OCI-M2 (cell line): ENCODE results near the gene CNTNAP2.
"Not testable (repeated sequence)": the region's sequence is repeated elsewhere in the genome, so short reads cannot be mapped to it uniquely, and the experiment has no call there.

Experiments used
- DNase-seq: peaks from one replicate; lab custom pipeline; 2025; ENCODE audit not compliant: unreplicated experiment; lab: John Stamatoyannopoulos, UW

CNTNAP2 gene

DNA sequence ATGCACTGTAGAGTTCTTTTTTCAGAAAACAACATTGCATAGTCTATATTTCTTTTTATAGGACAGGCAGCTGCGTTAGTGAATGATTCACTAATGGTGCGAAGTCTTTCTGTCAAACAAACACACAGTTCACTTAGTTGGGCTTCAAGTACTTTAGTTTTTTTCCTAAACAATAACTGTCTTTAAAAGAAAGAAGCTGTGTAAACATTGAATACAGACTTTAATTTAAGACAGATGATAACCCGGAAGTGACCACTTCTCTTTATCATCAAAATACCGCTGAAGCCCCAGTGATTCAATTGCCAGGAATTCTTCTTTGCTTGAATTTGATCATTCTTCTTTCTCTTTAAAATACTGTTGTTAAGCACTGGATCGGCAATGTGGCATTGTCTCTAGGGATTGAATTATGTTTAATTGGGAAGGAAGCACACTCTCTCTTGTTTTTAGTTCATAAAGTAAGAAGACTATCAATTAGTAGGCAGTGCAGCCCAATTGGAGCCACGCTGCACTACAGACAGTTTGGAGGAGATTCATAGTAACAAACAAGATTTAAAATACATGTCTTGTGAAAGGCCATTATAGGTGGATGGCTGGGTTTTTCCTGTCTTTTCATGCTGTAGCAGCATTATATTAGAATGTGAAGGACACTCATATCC, 30.4 kb downstream of the CNTNAP2 start:
- no peak for DNase-seq

DNA sequence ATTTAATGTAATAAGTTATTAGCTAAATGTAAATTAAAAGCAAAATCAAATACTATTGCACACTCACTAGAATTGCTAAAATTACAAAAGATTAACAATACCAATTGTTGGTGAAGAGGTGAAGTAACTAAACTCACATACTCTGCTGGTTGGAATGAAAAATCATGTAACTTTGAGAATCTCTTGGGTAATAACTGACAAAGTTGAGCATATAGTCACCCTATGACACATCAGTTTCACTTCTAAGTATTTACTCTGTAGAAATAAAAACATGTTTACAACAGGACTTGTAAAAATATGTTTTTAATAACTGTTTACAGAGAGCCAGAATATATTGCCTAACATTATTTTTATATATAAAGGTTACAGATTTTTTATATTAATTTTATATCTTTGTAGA, 33.6 kb downstream of the CNTNAP2 start:
- no peak for DNase-seq

DNA sequence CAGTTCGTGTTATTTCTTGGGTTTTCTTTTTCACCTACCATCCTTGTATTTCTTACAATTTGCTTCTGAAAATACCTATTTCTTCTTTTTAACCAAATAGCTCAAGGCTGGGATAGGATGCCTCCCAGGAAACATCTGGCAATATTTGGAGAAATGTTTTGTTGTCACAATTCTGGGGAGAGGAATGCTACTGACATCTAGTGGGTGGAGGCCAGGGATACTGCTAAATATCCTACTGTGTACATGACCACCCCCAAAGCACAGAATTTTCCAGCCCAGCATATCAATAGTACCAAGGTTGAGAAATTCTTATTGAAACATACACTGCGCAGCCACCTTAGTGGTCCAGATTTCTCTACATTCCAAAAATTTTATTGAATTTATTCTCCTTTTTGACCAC, 55.5 kb downstream of the CNTNAP2 start:
- DNase-seq, result no peak

DNA sequence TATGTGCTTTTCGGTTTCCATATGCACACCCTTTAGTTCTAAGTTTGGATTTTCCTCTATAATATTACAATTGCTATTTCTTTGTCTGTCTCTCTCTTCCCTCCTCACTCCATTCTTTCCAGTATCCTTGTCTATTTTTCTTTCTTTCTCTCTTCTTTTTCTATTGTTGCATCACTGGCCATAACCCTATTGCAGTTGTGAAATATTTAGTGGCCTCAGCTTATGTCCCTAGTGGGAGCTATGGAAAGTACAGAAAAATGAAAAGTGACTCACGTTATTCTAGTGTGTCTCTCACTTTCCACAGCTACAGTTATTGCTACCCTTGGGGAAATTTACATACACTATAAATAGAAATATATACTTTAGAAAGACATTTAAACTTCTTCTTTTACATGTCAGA, 59.1 kb downstream of the CNTNAP2 start:
- no peak for DNase-seq

DNA sequence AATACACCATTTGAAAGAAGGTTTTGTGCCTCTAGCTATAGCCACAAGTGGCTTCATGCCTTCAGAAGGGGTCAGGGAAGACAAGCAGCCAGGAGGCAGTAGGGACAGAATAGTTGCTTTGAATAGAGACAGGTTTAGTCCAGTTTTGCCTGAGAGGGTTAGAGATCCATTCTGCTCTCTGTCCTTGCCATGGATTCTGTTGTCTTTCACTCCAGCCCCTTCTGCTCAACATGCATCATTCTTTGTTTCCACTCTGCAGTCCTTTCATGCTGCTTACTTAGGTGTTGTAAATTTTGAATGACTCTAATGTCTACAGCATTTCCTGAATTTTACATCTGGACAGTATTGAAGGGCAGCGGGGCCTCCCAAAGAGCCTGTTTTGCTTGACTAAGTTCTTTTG, 60.3 kb downstream of the CNTNAP2 start:
- DNase-seq, result no peak

DNA sequence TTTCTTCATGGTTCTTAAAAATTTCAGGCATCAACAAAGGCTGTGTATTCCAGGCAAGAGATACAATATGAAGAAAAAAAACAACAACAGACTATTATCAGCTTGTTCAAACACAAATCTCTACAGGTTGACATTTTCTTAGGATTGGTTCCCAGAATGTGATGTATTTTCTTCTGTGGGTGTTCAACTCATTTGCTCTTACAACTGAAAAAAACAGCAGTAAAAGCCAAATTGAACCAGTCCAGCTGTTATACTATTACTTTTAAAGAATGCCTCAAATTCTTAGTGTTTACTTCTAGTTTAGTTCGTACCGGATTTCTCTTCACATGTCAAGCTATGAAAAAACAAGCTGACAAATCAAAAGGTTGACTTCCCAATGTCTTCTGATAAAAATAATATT, 60.7 kb downstream of the CNTNAP2 start:
- DNase-seq, result no peak

DNA sequence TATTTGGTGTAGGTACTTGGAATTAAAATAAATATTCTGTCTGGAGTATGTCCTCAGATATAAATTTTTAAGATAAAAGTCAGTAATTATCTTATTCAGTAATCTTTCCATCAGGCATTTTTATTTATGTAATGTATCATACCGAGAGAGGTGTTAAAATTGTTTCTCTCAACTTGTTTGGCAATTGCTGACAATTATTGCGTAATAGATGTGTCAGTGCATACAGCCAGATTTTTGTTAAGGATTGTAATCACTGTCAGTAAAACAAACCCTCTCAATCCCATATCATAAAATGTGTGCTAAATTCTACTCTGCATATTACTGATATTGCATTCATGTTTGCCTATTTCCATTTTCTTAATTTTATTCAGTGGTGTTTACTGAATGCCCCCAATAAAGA, 69.2 kb downstream of the CNTNAP2 start:
- DNase-seq, result no peak

DNA sequence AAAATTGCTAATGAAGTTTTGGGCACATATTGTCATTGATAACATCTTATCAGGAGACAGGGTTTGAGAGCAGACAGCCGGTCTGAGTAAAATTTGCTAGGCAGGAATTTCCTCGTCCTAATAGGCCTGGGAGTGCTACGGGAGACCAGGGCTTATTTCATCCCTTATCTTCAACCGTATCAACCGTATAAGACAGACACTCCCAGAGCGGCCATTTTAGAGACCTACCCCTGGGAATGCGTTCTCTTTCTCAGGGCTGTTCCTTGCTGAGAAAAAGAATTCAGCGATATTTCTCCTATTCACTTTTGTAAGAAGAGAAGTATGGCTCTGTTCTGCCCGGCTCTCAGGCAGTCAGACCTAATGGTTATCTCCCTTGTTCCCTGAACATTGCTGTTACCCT, 74.8 kb downstream of the CNTNAP2 start:
- not testable (repeated sequence) for DNase-seq

DNA sequence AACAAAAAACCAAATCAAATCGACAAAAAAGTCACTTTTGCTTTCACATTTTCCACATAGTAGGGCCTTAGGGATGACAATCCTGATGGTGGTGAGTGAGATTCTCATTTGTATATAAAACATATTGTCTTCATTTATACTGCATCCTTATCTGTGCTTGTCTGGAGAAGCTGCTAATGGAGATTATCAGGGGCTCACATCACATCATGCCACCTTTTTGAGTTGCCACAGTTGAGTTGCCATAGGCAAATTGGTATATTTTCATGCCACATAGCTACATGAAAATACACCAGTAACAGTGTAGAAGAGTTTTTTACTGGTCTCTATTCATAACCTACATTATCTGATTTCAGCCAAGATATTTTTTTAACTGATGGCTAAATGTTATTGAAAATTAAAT, 85.3 kb downstream of the CNTNAP2 start:
- no peak for DNase-seq

DNA sequence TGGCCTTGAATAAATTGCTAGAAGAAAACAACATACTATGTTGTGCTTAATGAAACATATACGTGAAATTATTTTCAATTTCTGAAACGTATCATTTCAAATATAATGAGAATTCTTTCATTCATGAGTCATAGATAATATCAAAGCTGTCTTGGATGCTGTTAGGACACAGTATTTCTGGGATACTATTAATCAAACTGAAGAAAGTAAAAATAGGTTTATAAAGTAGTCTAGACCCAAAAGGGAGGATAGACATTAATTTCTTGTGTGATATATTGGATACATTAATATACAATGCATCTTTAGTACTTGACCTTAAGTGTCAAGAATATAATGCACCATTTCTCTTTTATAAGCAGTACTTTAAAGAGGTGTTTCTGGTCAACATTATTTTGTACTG, 89.7 kb downstream of the CNTNAP2 start:
- DNase-seq, result no peak

DNA sequence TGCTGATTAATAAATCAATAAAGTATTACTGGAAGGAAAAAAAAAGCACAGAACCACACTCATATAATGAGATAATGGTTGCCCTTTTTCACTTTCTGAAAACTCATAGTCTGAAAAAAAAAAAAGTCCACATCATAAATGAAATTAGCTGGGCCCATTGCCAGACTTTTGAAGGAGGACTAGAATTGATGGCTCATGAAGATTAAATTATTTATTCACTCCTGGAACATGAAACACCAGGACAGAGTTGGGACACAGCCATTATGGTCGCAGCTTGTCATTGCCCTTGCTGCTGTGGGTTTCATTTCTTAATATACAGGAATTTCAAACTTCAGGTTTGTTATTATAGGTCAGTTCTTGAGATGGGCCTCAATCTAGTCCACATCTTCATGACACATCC, 91.9 kb downstream of the CNTNAP2 start:
- no peak for DNase-seq

DNA sequence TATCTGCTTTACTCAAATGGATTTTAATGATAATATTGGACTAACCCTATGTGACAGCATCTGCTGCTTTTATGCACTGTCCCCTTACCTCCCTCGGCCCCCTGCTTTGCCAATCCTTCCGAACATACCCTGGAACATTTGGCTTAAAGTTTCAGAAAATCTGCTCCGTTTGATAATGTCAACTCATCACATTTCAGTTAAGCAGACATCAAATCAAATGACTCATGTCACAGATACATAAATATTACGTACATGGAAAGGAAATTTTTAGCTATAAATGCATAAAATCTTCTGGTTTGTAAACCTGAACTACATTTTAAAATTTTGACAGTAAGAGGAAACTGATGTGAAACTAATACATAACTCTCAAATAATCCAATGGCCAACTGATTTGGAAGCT, 98.2 kb downstream of the CNTNAP2 start:
- DNase-seq, result no peak

DNA sequence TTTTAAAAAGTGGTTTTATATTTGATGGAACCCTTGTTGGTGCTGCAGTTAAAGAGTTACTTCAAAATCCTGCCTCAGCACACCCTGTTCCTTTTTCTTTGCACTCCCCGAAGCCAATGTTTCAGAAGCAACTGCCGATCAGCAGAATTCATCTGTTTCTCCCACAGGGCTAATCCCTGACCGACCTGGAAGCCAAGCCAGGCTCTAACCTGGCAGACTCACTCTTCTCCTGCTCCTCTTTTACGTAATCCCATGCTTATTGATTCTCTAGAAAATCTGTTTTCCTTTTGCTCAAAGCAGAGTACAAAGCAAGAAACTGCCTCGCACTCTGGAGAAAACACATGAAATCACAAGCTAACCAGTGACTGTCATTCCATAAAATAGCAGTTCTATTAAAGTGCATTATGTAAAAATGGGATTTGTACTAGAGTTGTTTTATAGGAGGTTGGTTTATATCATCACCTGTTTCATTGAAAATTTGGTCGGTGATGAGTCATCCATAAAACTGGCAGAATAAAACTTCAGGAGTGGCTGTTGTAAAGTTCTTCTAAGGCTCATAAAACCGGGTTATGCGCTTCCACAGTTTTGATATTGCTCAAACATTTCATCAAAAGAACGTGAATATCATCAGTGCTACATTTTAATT, 99.9 kb downstream of the CNTNAP2 start:
- DNase-seq, result no peak

DNA sequence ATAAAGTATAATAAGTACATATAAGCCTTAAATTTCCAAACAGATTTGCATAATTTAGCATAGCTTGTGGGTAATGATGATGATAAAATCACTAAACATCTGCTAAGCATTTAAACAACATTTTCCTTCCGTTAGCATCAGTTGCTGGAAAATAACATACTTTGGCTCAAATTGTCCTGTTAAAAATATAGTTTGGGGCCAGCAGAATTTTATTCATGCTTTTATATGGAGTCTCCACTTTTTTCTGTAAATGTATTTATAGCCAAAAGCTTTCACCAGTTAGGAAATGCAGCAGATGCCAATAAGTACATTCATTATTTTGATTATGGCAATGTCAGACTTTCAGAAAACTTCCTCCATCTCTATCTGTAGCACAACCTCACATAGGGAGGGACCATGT, 107.2 kb downstream of the CNTNAP2 start:
- DNase-seq, result no peak

DNA sequence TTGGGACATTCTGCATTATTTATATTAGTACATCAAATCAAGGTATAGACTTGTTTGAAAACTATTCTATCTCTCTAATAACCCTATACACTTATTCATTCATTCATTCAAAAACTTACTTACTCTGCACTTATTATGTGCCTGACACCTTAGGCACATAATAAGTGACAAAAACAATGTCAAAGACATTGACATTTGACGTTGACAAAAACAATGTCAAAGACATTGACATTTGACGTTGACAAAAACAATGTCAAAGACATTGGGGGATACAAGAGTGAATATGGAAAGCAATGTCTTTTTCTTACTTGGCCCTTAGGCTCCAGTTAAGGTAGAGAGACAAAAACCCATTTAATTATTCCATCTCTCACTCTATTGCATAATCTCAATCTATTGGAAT, 116.0 kb downstream of the CNTNAP2 start:
- DNase-seq, result no peak

DNA sequence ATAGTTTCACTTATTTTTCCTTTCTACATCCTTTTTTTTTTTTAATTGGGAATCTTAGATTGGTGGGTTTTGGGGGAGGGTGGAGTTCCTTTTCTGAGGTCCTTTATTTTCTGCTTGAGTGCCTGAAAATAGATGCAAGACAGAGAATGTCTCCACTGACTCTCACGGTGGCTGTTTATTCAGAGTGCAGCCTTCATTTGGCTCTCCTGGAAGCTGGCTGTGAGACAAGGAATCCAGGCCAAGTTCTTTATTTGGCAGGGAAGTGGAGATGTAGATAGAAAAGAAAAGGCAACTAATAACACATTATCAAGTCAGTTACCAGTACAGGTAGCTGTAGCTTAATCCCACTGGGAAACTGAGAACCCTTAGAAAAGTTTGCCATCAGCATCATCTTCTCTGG, 118.6 kb downstream of the CNTNAP2 start:
- no peak for DNase-seq

DNA sequence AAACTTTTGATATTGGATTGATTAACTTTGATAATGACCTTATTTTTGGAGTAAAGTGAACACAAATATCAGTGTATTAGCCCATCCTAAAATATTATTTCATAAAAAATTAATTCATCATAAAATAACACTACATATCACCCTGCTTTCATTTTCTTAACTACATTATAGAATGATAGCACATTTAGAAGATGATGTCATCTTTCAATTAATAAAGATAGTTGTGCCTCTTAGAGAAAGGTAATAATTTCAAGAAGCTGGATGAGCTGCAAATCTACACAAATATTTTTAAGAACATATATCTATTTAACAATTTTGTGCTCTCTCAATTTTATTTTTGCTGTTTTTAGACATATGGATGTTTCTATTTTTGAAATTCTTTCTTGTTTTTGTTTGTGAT, 126.1 kb downstream of the CNTNAP2 start:
- DNase-seq, result no peak

DNA sequence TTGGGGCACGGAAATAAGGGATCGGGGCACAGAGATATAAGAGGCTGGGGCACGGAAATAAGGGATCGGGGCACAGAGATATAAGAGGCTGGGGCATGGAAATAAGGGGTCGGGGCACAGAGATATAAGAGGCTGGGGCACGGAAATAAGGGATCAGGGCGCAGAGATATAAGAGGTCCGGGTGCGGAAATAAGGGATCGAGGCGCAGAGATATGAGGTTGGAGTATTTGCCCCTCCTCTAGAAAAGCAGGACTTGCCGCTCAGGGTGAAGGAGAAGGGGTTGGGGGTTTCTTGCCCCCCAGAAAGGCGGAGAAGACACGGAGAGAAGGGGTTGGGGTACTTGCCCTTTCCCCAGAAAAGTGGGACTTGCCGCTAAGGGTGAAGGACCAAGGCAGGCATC, 131.4 kb downstream of the CNTNAP2 start:
- DNase-seq, result not testable (repeated sequence)

DNA sequence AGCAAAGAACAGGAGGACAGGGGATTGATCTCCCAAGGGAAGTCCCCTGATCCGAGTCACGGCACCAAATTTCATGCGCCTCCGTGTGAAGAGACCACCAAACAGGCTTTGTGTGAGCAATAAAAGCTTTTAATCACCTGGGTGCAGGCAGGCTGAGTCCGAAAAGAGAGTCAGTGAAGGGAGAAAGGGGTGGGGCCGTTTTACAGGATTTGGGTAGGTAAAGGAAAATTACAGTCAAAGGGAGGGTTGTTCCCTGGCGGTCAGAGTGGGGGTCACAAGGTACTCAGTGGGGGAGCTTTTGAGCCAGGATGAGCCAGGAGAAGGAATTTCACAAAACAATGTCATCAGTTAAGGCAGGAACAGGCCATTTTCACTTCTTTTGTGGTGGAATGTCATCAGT, 132.1 kb downstream of the CNTNAP2 start:
- not testable (repeated sequence) for DNase-seq

DNA sequence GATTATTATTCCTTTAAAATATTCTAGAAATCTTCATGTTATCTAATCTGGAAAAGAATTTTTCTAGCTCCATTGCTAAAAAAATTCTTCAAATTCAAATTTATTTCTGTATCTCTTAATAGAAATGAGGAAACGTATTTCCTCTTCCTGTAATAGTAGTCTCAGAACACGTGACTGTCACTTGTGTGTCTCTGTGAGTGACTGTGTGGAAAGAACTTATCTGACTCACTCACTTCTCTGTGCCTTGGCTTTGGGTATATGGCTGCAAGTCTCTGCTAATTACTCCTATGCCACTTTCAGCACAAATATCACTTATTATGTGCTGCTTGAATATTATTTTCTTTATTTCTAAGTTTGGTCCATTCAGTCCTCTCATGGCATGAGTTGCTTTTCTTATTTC, 132.7 kb downstream of the CNTNAP2 start:
- no peak for DNase-seq

DNA sequence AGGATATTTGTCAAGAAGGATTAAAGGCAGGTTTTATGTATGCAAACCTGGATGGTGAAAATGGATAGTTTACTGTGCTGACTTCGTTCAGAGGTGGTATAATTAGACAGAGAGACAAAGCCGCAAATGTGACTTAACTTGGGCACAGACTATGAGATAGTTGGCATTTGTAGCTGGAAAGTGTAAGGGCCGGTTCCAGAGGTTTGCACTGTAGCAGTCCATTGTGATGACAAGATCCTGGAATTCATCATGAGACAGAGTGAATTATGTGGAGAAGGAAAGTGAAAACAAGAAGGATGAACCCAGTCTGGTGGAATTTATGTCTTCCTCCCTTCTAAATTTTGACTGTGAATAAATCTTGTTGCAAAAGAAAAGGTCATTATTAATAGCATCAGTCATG, 139.0 kb downstream of the CNTNAP2 start:
- DNase-seq, result no peak

DNA sequence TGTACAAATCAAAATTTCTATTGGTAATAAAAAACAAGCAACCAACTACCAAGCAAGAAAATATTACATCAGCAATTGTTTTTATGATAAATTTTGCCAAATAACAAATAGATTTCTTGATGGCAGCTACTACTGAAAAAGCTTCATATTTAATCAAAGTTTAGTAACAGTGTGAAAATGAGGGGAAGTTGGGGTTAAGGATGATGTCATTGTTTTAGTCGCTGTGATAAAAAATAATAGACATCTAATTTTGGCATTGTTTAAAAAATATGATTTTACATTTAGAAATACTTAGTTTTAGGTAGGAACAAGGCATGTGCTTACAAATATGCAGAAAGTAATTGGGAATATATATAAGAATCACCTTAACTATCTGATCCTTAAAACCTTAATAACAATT, 145.9 kb downstream of the CNTNAP2 start:
- no peak for DNase-seq

DNA sequence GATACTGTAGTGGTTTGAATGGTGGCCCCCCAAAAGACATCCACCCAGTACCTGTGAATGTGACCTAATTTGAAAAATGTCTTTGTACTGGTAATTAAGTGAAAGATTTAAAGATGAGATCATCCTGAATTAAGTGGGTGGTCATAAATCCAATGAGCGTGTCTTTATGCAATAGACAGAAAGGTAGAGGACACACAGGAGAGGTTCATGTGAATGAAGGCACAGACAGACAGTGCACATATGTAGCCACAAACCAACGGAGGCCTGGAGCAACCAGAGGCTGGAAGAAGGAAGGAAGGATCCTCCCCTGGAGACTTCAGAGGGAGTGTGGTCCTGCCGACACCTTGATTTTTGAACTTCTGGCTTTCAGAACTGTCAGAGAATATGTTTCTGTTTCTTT, 160.3 kb downstream of the CNTNAP2 start:
- DNase-seq, result no peak
